ENCODE results near the gene GNL2.
"Not testable (repeated sequence)": the region's sequence is repeated elsewhere in the genome, so short reads cannot be mapped to it uniquely, and the experiment has no call there.

Gene GNL2

DNA sequence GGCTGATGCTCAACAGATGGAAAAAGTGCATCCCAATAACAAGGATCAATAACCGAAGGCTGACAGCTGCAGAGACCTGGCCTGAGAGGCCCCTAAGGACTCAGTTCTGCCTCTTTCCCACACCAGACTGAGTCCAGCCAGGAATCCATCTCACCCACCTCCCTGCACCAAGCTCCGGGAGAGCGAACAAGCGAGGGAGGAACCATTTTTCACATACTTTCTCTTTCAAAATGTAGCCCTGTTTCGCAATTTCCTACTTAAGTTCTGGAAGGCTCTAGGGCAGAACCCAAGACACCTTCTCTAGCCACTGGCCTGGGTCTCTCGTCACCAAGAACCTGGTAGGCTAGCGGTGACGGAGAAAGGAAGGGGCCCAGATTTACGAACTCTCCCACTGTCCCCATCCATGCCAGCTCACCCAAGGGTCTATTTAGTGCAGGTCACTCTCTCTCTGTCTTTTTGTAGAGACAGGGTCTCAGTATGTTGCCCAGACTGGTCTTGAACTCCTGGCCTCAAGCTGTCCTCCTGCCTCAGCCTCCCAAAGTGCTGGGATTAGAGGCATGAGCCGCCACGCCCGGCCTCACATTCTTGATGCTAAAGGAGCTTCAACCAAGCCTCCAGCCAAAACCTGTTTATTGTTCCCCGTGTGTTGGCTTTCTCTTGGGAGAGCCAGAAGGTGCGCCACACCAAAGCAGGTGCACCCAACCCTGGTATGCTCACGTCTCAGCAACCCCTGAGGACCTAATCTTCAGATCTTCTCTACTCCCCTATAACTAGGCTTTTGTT is 10.9 kb upstream of the GNL2 start:
- no peak for DNase-seq

DNA sequence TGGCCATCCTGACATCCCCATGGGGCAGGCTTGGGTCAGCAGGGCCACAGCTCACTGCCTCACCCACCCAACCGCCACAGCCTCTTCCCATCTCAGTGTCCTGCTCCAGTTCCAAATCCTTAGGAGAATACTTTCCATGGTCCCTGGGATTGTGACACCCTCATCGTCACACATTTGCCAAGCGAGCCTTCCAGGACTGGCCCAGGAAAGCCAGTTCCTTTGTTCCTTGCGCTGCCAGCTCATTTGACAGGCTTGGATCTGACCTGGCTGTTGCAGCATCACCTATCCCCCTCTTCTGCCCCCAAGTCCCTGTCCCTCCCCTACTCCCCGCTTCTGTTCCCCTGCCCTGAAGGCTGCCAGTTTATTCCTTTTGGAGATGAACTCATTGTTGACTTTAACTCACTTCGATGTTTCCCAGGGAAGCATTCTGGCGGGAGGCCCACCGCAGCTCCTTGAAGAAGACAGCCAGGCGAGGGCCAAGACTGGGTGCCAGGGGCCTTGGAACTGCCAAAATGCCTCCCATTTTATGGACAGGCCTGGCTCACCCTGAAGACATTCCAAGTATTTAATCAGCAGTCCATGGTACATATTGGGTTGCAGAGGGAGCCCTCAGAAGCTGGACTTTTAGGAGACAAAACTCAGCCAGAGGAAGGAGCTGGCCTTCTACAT is 10.2 kb upstream of the GNL2 start:
- no peak for DNase-seq

DNA sequence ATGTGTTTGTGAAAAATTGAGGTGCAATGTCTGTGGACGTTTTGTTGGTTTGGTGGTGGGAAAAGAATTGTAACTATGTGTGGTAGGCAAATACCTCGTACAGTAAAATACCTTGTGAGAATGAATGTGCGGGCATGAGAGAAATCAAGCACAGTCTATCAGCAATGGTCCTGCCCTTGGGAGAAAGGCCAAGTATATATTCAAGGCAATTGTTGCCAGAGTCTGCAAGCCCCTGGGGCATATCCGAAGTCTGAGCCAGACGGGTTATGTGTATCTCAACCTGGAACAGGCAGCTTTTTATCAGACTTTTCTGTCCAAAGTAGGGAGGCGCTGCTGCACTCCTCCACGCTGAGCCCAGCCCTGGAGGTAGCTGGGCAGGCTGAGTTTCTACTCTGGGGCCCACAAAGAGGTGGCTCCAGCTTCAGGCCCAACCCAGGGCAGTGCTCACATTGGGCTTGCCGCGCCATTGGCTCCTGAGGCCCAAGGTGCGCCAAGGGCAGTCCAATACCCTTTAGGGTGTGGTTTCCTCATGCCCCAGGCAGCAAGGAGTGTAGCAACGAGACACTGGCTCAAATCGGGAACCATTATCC is 9.4 kb upstream of the GNL2 start:
- no peak for DNase-seq

DNA sequence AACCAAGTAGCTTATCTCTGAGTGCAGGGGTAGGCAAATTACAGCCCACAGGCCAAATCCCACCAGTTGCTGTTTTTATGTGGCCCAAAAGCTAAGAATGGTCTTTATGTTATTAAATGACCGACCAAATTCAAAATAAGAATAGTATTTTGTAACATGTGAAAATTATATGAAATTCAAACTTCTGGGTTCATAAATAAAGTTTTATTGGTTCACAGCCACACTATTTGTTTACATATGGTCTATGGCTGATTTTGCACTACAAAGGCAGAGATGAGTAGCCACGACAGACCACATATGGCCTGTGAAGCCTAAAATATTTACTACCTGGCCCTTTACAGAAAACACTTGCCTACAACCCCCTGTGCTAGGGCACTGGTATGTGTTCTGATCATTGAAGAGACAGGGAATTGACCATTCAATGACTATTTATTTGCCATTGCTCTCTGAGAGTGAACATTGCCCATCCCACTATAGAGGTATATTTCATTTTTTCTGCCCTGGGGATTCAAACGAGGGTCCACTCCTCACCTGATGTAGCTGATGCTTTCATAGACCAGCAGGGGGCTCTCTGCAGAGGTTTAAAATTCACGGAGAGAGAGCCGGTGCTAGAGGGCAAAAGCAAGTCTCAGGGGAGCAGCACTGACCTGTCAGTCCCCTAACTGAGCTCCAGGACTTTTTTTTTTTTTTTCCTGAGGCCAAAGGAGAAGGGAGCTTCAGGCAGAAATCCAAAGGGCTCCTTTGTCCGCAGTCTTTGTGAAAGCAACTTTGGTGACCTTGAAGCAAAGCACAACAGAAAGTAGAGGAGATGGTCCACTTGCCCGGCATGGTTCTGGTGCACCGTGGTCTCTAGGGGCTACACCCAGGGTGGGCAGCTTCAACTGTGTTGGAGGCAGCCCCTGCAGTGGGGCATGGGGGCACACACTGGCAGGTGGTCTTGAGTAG is 7.3 kb upstream of the GNL2 start:
- no peak for DNase-seq

DNA sequence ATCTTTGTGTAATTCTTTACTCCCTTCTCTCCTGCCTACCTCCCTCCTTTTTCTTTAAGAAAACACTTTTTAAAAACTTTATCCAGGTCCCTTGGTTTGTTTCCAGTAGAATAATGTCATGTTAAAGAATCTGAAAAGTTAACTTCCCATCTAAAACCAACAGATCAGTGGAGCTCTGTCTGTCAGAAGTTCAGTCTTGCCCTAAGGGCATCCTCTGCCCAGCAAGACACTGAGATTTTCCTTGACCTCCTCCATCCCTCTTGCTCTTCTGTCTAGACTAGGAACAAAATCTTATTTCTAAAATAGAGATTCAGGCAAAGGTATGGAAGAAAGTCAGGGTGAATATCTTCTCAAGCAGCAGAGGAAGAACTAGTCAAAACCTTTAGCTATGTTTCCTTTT is 5.7 kb upstream of the GNL2 start:
- DNase-seq, result no peak

DNA sequence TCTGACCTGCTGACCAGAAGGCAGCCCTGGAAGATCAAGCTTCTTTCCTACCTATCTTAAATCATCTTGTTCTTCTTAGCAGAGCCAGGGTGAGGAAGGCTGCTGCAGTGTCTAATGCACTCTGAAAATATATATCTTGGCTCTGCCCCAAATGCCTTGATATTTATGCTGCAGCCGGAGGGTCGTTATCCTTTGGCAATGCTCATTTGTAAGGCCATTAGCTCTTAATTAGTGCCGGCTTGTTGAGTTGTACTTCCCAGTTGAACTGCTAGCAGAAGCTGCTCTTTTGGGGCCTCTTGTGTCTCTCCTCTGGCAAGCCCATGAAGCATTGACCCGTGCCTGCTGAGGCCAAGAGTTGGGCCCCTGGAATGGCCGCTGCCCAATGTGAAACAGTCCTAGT is 4.2 kb upstream of the GNL2 start:
- no peak for DNase-seq

DNA sequence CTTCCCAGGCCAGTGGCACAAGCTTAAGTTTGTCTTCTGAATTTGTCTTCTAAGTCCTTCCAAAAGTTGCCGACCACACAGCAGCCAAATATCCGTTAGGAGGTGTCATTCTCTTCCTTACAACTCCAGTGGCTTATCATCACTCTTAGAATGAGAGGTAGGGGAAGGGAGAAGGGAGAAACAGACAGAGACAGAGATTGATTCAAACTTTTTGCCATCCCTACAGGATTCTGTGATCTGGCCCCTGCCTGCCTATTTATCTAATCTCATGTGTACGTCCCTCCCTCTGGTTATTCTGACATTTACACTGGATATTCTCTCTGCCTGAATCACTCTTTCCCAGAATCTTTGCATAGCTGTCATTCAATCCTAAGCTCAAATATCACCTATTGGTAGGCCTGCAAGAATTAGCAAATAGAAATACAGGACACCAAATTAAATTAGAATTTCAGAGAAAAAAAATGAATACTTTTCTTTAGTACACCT is 488 bp upstream of the GNL2 start:
- no peak for DNase-seq

DNA sequence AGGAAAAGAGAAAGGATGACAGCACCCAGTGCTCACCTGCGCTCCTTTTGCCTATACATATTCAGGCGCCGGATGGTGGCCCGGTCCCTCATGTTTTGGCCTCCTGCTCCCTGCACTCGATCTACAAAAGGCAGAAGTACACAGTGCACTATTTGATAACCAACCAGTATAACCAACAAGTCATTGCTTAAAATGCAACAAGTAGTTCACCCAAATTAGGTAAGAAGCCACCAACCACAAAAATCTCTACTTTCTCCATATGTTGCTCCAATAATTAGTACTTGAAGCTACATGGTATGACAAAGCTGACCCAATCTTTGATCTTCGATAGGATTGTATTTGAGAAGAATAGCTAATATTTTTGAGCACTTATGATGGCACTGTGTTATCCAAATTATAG is 2.0 kb downstream of the GNL2 start:
- DNase-seq, result no peak

DNA sequence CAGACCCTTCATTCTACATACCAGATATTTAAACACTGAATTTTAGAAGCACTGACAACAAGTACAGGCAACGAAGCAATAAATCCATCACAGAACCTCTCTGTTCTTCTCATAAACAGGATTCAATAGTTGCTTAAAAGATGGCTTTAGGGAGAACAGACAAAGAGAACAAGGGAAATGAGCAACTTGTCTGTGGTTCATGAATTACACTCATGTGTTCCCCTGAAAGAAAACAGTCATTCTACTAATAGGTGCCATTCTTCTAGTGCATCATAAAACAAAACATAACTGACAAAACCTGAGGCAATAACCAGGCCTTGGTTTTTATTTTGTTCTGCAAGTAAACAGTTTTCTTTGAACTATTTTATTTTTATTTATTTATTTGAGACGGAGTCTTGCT is 6.8 kb downstream of the GNL2 start:
- DNase-seq, result no peak

DNA sequence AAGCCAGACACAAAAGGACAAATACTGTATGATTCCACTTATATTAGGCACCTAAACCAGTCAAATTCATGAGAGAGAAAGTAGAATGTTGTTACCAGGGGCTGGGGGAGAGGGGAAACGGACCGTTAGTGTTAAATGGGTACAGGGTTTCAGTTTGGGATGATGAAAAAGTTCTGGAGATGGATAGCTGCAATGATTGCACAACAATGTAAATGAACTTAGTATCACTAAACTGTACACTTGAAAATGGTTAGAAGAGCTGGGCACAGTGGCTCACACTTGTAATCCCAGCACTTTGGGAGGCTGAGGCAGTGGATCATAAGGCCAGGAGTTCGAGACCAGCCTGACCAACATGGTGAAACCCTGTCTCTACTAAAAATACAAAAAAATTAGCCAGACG is 11.2 kb downstream of the GNL2 start:
- not testable (repeated sequence) for DNase-seq

DNA sequence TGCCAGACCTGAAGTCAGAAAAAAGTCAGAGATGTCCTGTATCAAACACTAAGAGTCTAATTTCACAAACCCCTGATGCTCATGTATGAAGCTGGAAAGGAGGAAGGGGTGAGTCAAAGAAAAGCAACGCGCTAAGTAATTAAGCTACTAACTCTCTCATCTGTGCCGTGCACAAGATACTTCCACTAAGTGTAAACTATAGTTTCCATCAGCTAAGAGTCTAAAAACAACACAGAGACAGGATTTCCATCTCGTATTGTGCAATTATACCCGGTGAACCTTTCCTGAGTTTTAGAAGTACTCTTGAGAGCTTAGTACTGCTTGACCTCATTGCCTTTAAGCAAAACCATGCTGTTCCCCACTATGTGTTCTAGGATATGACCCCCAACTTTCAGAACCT is 20.0 kb downstream of the GNL2 start:
- DNase-seq, result no peak

DNA sequence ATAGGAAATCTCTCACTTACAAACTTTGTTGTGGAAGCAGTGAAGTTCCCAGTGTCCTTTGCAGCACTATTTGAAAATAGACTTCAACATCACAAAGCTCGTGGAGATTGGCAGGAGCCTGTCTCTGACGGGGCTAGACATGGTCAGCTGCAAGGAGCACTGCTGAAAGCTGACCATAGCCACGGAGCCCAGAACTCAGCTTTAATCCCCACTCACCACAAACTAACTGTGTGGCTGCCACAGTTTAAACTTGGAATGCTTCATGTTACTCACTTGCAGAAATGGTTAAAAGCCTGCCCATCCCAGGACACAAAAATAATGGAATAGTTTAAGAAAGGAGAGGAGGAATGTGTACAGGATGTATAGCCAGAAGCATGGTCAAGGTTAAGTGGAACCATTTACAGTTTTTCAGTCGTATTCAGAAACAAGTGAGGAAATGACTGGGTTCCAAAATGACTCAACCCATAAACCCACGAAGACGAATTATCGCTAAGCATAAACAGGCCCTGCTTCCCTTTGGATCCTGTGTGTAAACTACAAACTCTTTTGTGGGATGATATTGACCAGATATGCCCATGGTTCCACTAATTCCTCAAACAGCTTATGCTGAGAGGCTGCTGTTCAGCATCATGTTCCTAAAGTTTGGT is 20.8 kb downstream of the GNL2 start:
- no peak for DNase-seq

DNA sequence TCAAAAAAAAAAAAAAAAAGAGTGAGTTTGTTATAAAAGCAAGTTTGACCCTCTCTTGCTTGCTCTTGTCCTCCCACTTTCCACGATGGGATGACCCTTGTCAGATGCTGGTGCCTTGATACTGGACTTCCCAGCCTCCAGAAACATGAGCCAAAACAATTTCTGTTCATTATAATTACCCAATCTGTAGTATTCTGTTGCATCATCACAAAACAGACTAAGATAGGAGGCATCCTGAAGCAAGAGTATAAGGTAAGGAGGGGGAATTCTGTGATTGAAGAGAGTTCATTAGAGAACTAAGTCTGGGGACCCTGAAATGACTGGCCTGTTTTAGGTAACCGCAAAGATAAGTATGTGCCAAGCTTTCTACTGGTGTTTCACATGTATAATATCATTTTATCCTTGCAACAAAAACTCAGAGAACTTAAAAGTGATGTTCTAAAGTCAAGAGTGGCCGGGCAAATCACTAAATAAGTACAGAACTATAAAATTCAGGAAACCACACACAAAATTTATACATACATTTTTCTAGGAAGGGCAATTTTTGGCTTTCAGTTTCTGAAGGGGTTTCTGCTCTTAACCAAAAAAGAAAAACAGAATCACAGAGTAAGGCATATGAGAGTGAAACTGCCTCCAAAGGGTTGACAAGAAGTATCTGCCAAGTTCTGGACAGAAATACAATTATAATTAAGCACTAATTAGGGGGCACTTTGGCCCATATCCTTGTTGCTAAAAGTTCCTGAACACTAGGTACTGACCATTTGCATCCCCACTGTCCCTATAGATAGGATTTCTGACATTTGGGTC is 25.0 kb downstream of the GNL2 start:
- no peak for DNase-seq

DNA sequence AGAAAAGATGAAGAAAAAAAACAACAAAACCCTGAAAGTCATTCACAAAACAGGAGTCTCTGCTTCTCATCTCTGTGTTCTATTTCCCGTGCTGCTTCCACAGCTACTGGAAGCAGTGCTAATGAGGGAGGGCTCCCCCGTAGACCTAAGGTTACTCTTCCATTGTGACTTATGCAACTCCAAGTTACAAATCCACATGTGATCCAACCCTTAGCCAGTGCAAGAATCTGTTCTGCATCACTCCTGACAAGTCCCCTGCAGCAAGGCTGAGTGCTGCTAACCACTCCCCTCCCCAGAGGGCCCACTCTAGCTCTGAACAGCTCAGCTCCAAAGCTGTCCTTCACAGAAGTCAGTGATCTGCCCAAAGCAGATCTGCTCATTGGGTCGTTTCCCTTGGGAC is 28.7 kb downstream of the GNL2 start:
- DNase-seq, result no peak

DNA sequence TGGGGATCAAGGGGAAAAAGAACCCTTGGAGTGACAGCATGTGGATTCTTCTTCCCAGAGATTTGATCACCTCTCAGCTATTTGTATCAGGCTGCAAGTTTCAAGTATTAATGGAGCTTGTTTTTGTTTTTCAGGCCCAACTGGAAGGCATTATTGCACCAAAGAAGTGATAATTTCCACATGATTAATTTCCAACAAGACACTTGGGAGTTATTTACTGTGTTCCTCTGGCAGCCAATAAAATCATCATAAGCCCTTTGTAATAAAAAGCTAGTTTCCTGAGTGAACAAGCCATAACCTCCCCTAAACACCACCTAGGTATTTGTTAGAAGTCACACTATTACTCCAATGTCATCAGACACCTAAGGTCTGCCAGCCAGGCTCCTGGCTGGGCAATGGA is 30.8 kb downstream of the GNL2 start:
- no peak for DNase-seq

DNA sequence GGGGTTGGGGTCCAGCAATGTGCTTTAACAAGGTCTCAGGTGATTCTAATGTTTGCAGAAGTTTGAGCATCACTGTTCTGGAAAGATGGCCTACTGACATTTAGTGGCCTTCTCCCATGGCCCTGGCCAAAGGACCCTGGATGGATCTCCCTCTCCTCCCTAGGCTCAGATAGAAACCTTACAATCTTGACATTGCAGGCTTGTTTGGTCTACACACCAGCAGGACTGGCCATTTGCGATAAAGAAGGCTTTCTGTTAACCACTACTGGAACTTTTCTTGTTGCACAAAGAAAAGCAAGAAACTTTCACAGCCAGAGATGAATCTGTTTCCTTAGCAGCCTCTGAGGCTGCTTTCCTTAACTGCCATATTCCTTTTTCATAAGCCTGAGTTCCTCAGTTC is 32.8 kb downstream of the GNL2 start:
- DNase-seq, result no peak

DNA sequence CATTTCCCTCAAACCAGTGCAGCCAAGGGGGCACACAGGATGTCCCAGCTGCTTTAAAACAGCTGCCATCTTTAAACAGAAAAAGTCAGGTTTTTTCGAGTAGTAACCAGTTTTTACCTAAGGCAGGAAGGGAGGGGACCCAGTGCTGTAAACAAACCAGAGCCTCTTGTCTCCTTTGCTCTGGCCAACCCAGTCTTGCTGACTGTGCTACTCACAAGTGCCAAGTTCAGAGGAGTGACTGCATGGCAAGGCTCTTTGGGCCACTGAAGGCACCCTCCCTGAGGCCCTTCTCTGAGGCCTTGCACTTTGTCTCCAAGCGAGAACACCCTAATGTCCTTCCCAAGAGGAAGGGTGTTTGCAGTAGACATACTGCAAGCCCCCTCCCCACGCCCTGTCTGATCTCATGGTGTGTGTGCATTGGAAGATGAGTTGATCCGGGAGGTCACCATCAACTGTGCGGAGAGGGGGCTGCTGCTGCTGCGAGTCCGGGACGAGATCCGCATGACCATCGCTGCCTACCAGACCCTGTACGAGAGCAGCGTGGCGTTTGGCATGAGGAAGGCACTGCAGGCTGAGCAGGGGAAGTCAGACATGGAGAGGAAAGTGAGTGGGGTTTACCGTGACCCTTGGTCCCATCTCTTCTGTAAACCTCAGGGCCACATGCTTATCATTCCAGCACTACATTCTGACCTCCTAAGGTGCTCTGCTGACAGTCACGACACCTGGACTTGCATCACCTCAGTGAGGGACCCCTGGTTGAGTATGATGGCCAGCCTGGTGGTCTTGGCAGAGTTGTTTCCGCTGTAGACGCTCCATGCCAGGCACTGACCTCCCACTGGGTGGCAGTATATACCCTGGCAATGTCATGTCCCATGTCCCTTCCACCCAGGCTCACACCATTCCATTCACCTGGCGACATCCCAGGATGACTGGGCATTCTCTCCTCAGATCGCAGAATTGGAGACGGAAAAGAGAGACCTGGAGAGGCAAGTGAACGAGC is 34.3 kb downstream of the GNL2 start:
- DNase-seq, result no peak

DNA sequence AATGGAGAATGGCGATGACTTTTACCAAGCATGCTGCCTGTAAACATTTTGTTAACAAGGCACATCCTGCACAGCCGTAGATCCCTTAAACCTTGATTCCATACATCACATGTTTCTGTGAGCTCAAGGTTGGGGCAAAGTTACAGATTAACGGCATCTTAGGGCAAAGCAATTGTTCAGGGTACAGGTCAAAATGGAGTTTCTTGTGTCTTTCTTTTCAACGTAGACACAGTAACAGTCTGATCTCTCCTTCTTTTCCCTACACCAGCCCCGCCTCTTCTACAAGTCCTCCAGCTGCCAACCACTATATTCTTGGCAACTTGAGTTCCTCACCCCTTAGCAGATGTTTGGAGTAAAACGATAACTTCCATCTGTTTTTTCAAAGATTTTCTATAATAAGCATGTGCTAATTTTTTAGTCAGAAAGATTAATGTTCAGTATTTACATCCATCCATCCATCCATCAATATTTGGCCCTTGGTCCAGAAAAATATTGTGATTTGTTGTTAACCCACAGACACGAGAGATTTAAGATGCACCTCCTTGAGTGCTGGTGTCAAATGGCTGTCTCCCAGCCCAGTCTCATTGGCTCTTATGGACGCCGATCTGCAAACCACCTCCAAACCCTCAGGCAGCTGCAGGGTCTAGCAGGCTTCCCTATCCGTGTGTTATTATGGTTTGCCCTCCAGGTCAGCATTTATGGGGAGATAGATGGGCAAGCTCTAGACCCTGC is 35.2 kb downstream of the GNL2 start:
- no peak for DNase-seq

DNA sequence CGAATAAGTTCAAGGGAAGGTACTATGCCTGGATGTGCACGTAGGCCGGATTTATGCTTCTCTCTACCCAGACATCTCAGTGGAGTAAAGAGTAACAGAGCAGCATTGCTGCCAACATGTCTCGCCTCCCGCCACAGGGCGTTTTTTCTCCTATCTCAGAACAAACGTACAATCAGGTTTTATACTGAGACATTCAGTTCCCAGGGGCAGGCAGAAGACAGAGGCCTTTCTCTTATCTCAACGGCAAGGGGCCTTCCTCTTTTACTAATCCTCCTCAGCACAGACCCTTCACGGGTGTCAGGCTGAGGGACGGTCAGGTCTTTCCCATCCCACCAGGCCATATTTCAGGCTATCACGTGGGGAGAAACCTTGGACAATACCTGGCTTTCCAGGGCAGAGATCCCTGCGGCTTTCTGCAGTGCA is 35.8 kb downstream of the GNL2 start:
- not testable (repeated sequence) for DNase-seq

DNA sequence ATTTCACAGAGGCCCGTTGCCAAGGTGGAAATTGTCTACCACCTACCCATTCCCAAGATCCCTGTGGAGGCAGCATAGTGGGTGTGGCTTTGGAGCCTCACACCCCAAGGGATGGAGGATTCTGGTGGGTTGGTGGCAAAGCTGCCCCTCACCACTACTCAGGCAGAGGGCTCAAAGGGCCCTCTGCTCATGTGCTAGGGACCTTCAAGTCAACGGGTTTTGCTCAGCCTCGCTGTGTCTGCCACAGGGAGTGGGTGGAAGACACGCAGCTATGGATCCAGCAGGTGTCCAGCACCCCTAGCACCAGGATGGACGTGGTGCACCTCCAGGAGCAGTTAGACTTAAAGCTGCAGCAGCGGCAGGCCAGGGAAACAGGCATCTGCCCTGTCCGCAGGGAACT is 36.7 kb downstream of the GNL2 start:
- DNase-seq, result no peak

Data from GDM1 (cell line).